HEK293 (cell line): ENCODE measurements around the gene CCDC142.
"Not testable (repeated sequence)": the region's sequence is repeated elsewhere in the genome, so short reads cannot be mapped to it uniquely, and the experiment has no call there.

ENCODE experiments used
- BCL6B ChIP-seq: fragments of 450-650 bp; formaldehyde crosslinking; IDR thresholded peaks from 2 replicates; pipeline ENCODE4 v1.5.1; 2017; ENCODE audit warnings: missing biosample characterization, missing genetic modification characterization
- CTCF ChIP-seq: fragments of 450-650 bp; formaldehyde crosslinking; IDR thresholded peaks from 2 replicates; pipeline ENCODE4 v1.5.1; 2016; ENCODE audit warnings: missing biosample characterization, missing genetic modification characterization
- SP2 ChIP-seq: fragments of 450-650 bp; formaldehyde crosslinking; IDR thresholded peaks from 2 replicates; pipeline ENCODE4 v1.5.1; 2016; ENCODE audit warnings: missing biosample characterization, missing genetic modification characterization
- ZBTB48 ChIP-seq: fragments of 450-650 bp; formaldehyde crosslinking; IDR thresholded peaks from 2 replicates; pipeline ENCODE4 v1.5.1; 2016; ENCODE audit warnings: missing biosample characterization, missing genetic modification characterization
- ZNF121 ChIP-seq: fragments of 450-650 bp; formaldehyde crosslinking; IDR thresholded peaks from 2 replicates; pipeline ENCODE4 v1.5.1; 2016; ENCODE audit warnings: missing biosample characterization, missing genetic modification characterization
- ZNF26 ChIP-seq: fragments of 450-650 bp; formaldehyde crosslinking; IDR thresholded peaks from 2 replicates; pipeline ENCODE4 v1.5.1; 2016; ENCODE audit warnings: missing biosample characterization, missing genetic modification characterization
- ZNF266 ChIP-seq: fragments of 450-650 bp; formaldehyde crosslinking; IDR thresholded peaks from 2 replicates; pipeline ENCODE4 v1.5.1; 2016; ENCODE audit warnings: missing biosample characterization, missing genetic modification characterization, low read depth
- ZNF292 ChIP-seq: fragments of 450-650 bp; formaldehyde crosslinking; IDR thresholded peaks from 2 replicates; pipeline ENCODE4 v1.5.1; 2016; ENCODE audit warnings: low read depth, missing biosample characterization, missing genetic modification characterization, borderline replicate concordance
- ZNF324 ChIP-seq: fragments of 450-650 bp; formaldehyde crosslinking; IDR thresholded peaks from 2 replicates; pipeline ENCODE4 v1.5.1; 2016; ENCODE audit warnings: missing biosample characterization, missing genetic modification characterization
- ZNF623 ChIP-seq: fragments of 450-650 bp; formaldehyde crosslinking; IDR thresholded peaks from 2 replicates; pipeline ENCODE4 v1.5.1; 2016; ENCODE audit warnings: missing biosample characterization, missing genetic modification characterization
- ZNF768 ChIP-seq: fragments of 450-650 bp; formaldehyde crosslinking; IDR thresholded peaks from 2 replicates; pipeline ENCODE4 v1.5.1; 2018; ENCODE audit warnings: missing biosample characterization, mild to moderate bottlenecking, missing genetic modification characterization
- ZSCAN5A ChIP-seq: fragments of 450-650 bp; formaldehyde crosslinking; IDR thresholded peaks from 2 replicates; pipeline ENCODE4 v1.5.1; 2016; ENCODE audit warnings: missing biosample characterization, missing genetic modification characterization
- TF ChIP-seq, protein P1 (sequence below): fragments of 450-650 bp; formaldehyde crosslinking; IDR thresholded peaks from 2 replicates; pipeline ENCODE4 v1.5.1; 2016; ENCODE audit warnings: missing biosample characterization, missing genetic modification characterization
- TF ChIP-seq, protein P2 (sequence below): fragments of 450-650 bp; formaldehyde crosslinking; IDR thresholded peaks from 2 replicates; pipeline ENCODE4 v1.5.1; 2016; ENCODE audit warnings: missing biosample characterization, missing genetic modification characterization, low read depth

DNA sequence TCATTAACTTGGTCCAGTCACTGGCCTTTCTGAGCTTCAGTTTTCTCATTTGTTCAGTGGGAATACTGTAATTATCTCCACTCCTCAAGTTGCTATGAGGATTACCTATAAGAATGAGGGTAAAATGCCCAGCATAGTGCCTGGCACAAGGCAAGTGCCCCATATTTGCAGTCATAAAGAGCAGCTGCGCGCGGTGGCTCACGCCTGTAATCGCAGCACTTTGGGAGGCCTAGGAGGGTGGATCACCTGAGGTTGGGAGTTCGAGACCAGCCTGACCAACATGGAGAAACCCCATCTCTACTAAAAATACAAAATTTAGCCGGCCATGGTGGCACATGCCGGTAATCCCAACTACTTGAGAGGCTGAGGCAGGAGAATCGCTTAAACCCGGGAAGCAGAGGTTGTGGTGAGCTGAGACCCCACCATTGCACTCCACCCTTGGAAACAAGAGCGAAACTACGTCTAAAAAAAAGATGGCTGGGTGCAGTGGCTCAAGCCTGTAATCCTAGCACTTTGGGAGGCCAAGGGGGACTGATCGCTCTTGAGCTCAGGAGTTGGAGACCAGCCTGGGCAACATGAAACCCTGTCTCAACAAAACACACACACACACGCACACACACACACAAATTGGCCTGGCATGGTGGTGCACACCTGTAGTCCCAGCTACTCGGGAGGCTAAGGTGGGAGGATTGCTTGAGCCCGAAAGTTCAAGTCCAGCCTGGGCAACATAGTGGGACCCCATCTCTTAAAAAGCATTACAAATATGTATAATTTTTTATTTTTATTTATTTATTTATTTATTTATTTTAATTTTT lies 40.1 kb downstream of the CCDC142 start:
- not testable (repeated sequence) for TF ChIP-seq ZNF266 (tag by site-specific recombination); SP2 (tag by site-specific recombination); CTCF (tag by site-specific recombination); ZNF324 (tag by site-specific recombination); ZBTB48 (tag by site-specific recombination); ZNF292 (tag by site-specific recombination); ZNF768 (tag by site-specific recombination); ZNF623 (tag by site-specific recombination); ZNF26; BCL6B (tag by site-specific recombination); ZSCAN5A (tag by site-specific recombination)
- TF ChIP-seq, protein P1, sequence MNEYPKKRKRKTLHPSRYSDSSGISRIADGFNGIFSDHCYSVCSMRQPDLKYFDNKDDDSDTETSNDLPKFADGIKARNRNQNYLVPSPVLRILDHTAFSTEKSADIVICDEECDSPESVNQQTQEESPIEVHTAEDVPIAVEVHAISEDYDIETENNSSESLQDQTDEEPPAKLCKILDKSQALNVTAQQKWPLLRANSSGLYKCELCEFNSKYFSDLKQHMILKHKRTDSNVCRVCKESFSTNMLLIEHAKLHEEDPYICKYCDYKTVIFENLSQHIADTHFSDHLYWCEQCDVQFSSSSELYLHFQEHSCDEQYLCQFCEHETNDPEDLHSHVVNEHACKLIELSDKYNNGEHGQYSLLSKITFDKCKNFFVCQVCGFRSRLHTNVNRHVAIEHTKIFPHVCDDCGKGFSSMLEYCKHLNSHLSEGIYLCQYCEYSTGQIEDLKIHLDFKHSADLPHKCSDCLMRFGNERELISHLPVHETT (tag by site-specific recombination): not testable (repeated sequence)
- TF ChIP-seq ZNF121 (tag by site-specific recombination): peak; percentile 62
- TF ChIP-seq, protein P2, sequence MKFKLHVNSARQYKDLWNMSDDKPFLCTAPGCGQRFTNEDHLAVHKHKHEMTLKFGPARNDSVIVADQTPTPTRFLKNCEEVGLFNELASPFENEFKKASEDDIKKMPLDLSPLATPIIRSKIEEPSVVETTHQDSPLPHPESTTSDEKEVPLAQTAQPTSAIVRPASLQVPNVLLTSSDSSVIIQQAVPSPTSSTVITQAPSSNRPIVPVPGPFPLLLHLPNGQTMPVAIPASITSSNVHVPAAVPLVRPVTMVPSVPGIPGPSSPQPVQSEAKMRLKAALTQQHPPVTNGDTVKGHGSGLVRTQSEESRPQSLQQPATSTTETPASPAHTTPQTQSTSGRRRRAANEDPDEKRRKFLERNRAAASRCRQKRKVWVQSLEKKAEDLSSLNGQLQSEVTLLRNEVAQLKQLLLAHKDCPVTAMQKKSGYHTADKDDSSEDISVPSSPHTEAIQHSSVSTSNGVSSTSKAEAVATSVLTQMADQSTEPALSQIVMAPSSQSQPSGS: not testable (repeated sequence)
